ENCODE measurements around the gene CEP72.

The CEP72 gene

GRCh38 chr5:639584-640213 lies 27.6 kb downstream of the CEP72 start:
- no peak for DNase-seq (ENCODE audit: low spot score)

DNA sequence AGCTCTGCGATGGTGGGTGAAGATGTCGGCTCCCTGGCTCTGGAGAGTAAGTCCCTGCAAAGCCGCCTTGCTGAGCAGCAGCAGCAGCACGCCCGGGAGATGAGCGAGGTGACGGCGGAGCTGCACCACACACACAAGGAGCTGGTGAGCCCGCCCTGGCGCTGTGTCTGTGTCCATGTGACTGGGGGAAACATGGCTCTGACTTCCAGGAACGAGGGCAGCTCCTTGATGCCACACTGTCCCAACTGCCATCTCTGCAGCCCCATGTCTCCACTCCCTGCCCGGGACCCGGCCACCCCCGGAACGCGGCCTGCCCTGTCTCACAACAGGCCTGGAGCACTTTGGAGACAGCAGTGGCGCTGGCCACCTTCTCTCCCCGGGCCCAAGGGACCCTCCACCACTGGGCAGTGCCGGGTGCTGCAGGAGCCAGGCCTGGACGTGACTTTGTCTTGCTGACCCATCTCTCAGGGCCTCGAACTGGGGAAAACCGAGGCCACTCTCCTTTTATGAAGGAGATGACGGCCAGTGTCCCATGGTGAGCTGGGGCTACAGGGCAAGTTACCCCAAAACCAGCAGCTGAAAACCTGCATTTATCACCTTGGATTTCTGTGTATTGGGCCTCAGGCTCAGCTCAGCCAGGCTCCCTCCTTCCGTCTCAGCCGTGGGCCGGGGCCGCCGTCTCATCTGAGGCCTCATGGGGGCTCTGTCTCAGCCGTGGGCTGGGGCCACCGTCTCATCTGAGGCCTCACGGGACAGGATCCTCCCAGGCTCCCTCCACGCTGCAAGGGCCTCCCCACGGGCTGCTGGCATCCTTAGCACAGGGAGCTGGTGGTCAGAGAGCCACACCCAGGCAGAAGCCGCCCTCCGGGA lies 28.6 kb downstream of the CEP72 start:
- DNase-seq (ENCODE audit: low spot score): no peak

DNA sequence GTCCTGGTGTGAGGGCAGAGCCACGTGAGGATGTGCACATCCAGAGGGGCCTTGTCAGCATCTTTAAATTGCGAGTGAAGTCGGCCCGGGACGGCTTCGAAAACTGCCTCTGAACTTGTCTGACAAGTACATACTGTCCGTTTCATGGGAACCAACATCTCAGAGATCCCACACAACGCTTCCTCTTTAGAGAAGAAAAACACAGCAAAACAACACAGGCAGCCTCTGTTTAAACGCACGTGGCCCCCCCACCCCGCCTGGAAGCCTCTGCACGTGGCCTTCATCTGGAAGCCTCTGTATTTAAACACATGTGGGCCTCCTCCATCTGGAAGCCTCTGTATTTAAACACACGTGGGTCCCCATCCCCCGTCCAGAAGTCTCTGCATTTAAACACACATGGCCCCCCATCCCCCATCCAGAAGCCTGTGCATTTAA lies 29.2 kb downstream of the CEP72 start:
- DNase-seq (ENCODE audit: low spot score): no peak

DNA sequence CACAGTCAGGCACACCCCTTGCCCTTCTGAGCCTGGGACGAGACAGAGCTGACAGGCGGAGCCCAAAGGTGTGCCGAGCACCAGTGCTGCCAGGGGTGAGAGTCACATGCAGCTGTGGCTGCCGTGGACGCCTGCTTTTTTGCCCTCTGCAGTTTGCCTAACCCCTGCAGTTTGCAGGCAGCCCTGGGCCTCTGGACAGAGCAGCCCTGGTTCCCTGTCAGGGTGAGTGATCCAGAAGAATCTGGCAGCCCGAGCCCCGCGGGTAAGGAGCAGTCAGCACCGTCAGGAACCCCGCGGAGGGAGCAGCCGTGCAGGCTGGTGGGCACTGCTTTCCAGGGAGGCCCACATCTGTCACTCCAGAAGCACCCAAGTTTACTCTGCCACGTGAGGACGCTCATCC lies 30.3 kb downstream of the CEP72 start:
- no peak for DNase-seq (ENCODE audit: low spot score)

DNA sequence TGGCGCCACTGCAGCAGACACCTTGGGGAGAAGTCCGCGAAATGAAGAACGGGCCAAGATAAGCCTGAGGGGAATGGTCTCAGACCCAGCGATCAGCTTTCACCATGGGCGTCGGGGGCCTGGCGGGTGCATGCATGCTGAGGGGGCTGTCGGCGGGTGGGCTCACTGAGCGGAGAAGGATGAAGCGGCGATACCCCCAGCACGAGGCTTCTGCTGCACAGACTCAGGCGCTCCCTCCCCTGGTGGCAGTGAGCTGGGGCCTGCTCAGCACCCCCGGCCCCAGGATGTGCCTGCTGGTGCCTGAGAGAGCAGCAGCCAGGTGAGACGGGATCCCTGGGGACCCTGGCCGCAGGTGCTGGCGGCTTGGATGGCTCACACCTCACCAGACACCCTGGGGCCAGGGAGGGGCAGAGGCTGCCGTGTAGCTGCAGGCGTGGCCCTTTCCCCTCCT lies 31.2 kb downstream of the CEP72 start:
- no peak for DNase-seq (ENCODE audit: low spot score)

DNA sequence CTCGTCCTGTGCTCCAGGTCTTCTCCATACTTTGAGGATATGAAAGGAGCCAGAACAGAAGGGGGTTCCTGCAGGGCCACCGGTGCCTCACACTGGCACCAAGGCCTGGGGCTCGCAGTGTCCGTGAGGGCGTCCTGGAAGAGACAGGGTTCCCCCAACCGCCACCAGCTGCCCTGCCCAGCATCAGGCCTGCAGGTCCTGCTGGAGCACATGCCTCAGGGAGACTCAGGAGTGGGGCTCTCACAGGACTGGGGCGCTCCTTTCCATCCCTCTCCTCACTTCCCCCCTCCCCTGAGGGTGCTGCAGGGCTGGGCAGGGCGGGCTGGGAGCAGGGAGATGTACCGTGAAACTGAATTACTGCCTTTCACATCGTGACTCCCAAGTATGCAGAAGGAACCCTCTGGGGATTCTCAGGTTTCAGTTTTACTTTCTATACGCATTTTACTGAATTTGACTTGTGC lies 31.7 kb downstream of the CEP72 start:
- no peak for DNase-seq (ENCODE audit: low spot score)

- no peak for DNase-seq (ENCODE audit: low spot score)
Measured at GRCh38 chr5:644509-644908, 32.4 kb downstream of the CEP72 start.

- no peak for DNase-seq (ENCODE audit: low spot score)
Measured at GRCh38 chr5:644971-645370, 32.8 kb downstream of the CEP72 start.

- no peak for DNase-seq (ENCODE audit: low spot score)
Measured at GRCh38 chr5:645421-645820, 33.3 kb downstream of the CEP72 start.

- no peak for DNase-seq (ENCODE audit: low spot score)
Measured at GRCh38 chr5:646396-647201, 34.5 kb downstream of the CEP72 start.

DNA sequence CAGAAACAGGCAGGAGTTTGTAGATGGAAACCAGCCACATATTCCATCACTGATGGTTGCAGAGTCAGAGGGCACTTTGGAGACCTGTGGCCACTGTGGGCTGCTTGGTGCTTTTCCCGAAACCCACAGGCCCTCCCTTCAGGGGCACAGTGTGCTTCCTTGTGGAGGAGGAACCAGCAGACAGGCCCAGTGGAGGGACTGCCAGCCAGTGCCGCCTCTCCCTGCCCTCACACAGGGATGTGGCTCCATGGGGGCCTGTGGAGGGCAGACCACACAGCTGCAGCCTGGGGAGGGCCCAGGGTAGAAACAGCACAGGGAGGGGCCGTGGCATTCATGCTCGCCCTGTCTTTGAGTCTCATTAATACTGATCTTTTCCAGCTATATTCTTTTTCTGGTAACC lies 35.2 kb downstream of the CEP72 start:
- no peak for DNase-seq (ENCODE audit: low spot score)

GRCh38 chr5:647727-648126 lies 35.6 kb downstream of the CEP72 start:
- no peak for DNase-seq (ENCODE audit: low spot score)

DNA sequence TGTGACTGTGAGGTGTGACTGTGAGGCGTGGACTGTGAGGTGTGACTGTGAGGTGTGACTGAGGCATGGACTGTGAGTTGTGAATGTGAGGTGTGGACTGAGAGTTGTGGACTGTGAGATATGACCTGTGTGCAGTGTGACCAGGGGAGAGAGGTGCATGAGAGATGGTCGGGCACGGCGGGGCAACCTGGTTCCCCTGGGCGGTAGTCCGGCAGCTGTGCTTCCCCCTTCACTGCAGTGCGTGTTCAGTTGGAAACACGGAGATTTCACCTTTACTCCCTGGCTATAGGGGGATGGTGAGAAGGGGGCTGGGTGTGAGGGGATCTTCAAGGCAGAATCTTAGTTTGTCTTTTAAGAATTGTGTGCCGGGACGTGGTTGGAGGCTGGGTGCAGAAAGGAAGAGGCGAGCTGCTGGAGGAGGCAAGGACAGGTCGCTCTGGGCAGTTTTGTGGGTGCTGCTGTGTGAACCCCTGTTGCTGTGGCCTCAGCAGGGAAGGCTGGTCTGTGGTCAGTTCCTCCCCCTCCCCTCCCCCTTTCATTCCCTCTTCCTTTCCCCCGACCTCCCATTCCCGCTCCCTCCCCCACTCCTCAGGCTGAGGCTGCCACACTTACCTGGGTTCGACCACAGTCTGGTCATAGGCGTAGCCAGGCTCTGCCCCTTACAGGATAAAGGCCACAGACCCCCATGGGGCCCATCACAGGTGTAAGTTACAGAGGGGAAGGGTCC lies 39.3 kb downstream of the CEP72 start:
- no peak for DNase-seq (ENCODE audit: low spot score)

DNA sequence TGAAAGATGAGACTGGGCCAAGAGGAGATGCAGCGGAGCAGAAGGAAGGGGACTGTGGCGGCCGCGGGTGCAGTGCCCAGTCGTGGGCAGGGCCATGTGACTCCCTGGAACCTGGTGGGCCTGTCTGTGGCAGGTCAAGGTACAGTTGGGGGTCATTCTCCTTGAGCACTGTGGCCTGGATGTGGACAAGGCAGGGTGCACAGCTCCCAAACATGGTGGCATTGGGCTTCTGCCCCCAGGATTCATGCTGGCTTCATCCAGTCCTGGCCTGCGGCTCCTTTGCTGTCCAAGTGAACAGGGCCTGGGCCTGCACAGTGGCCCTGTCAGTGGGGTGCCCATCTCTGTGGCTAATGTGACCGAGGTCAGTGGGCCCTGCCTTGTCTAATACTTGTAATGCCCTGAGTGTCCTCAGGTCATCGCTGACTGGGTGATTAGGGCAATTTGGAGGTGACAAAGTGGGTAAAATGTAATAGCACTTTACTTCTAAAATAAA lies 39.9 kb downstream of the CEP72 start:
- no peak for DNase-seq (ENCODE audit: low spot score)

DNA sequence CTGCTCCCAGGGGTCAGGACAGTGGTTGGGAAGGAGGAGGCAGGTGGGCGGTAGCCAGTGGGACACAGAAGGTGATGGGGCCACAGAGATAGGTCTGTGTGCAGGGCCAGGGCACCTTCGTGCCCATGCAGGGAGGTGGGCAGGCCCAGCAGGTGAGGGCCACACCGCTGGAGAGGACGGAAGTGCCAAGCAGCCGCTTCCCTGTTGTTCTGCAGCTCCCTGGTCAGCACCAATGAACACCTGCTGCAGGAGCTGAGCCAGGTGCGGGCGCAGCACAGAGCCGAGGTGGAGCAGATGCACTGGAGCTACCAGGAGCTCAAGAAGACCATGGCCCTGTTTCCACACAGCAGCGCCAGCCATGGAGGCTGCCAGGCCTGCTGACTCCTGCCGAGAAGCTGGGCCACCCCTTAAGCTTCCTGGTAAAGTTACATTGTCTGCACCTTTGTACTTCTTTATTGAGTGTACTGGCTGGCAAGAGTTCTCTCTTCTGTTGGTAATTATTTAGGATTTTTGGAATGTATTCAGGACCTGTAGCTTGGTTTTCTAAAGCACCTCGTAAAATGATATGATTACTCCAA lies 40.7 kb downstream of the CEP72 start:
- no peak for DNase-seq (ENCODE audit: low spot score)

GRCh38 chr5:654071-654778 lies 42.1 kb downstream of the CEP72 start:
- DNase-seq (ENCODE audit: low spot score): no peak

DNA sequence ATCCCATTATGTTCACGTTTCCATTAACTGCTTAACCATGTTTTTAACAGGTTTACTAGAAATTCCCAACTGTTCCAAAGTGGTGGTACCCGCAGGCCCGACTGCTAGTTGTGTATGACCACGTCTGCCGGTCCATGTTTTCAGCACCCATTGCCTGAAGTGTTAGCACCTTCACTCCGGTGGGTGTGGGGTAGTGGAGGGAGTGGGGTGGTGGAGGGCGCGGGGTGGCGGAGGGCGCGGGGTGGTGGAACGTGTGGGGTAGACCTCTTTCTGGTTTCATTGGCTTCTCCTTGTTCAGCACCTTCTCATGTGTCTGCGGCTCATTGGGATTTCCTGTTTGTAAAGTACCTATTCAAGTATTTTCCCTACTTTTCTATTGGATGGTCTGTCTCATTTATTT lies 43.3 kb downstream of the CEP72 start:
- no peak for DNase-seq (ENCODE audit: low spot score)

GRCh38 chr5:657570-657969 lies 45.4 kb downstream of the CEP72 start:
- DNase-seq (ENCODE audit: low spot score): no peak

DNA sequence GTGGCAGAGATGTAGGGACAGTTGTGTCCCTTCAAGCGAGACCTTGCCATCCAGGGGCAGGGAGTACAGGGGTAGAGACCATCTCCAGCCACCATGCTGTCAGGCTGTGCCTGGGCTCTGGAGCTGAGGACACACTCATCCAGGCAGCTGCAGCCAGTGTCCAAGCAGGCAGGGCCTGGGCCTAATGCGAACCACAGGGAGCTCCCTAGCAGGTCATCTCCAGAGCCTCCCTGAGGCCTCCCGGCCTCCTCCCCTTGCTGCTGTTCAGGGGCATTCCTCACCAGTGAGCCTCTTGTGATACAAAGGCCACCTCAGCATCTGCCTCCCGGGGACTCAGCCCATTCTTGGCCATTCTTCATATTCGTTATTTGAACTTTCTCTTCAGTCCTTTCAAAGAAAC lies 46.0 kb downstream of the CEP72 start:
- DNase-seq (ENCODE audit: low spot score): no peak

- DNase-seq (ENCODE audit: low spot score): no peak
Measured at GRCh38 chr5:659496-660263, 47.5 kb downstream of the CEP72 start.

Measured in cerebellar cortex (tissue), 1 donor.